Pons (tissue), 1 donor: ENCODE data around the gene TMEM131L.

Source experiments
- DNase-seq: peaks from one replicate; pipeline ENCODE4 v3.0.0-alpha.2; 2016; ENCODE audit warnings: low spot score

TMEM131L gene

DNA sequence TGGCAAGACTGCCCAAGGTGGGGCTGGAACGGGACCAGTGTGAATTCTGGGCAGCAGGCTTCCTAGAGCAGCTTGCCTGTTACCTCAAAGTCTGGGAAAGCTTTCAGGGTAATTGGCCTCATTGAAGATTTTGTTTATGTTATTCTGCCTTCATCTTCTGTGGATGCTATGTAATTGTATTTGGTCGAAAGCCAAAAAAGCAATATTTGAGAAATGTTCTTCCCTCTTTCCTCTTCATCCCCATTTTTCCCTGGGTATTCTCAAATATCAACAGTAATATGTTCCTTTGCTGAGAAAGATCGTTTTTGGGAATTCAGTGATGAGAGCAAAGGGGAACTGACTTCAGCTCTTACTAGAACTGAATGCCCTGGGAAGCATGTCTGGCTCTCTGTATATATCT lies 12.9 kb downstream of the TMEM131L start:
- no peak for DNase-seq

DNA sequence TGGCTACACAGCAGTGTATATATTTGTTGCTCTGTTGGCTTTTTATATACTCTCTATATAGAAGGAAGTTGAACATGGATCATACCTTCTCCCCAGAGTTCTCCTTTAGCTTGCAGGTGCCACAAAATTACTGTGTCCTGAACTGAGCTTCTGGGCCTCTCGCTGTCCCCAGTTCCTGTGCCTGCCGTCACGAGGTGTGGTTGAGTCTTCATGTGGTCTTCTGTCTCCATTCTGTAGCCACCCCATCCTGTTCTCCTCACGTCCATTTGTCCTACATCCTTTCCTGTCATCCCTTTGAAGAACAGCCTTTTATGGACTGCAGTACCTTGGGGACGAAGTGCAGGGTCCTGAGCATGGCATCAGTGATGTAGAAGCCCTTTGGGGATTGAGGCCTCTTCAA lies 14.5 kb downstream of the TMEM131L start:
- DNase-seq: no peak

DNA sequence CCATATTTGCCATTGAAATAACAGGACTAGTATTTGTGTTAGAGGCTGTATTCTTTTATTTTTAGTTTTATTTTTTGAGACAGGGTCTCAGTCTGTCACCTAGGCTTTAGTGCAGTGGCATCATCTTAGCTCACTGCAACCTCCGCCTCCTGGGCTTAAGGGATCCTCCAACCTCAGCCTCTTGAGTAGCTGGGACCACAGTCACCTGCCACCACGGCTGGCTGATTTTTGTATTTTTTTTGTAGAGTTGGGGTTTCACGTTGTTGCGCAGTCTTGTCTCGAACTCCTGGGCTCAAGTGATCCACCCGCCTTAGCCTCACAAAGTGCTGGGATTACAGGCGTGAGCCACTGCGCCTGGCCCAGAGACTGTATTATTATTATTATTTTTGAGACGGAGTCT lies 15.3 kb downstream of the TMEM131L start:
- DNase-seq: no peak

GRCh38 chr4:153483432-153484418 lies 17.6 kb downstream of the TMEM131L start:
- no peak for DNase-seq

DNA sequence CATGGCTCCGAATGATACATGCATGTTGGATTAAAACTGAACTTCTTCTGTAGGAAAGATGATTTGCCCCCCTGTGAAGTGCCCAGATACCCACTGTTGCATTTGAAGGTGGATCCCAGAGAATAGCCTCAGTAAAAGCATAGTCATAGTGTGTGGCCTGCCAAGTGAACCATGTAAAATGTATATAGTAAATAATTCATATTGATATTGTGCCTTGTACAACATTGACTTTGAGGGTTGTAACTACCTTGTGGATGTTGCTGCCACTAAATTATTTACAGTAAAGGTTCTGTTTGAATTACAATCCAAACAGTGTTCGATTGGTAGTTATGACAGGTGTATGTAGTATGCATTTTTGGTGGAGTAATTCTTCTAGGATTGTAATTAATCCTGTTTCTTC lies 19.2 kb downstream of the TMEM131L start:
- no peak for DNase-seq

- DNase-seq: no peak
Measured at GRCh38 chr4:153485860-153486259, 19.7 kb downstream of the TMEM131L start.

- no peak for DNase-seq
Measured at GRCh38 chr4:153486281-153487151, 20.4 kb downstream of the TMEM131L start.

DNA sequence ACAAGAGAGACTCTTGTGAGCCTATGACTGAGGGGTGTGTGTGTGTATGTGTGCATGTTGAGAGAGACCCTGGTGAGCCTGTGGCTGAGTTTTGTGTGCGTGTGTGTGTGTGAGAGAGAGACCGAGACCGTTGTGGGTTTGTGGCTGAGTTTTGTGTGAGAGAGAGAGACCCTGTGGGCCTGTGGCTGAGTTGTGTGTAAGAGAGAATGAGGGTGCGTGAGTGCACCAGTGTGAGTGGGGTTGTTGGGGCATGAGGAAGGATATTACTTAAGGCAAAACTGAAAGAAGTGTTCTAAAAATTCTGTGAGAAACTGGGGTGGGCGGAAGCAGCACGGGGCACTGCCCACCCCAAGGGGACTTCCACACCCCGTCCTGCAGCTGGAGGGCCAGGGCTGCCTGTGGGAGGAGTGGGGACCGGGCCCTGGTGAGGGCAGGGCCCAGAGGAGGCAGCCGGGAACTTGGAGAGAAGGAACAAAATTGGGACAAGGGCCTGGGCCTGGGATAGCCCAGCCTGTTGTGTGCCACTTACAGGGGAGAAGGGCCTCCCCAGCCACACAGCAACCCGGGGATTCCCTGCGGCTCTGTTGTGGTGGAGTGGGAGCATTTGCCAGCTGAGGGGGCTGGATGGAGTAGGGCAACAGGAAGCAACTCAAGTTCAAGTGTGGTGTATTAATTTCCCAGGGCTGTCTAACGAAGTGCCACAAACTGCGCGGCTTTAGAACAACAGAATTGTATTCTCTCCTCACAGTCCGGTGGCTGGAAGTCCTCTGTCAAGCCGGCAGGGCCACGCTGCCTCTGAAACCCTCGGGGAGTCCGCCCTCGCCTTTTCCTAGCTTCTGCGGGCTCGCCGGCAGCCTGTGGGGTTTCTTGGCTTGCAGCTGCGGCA lies 22.1 kb downstream of the TMEM131L start:
- no peak for DNase-seq

GRCh38 chr4:153489856-153490558 lies 23.8 kb downstream of the TMEM131L start:
- no peak for DNase-seq

DNA sequence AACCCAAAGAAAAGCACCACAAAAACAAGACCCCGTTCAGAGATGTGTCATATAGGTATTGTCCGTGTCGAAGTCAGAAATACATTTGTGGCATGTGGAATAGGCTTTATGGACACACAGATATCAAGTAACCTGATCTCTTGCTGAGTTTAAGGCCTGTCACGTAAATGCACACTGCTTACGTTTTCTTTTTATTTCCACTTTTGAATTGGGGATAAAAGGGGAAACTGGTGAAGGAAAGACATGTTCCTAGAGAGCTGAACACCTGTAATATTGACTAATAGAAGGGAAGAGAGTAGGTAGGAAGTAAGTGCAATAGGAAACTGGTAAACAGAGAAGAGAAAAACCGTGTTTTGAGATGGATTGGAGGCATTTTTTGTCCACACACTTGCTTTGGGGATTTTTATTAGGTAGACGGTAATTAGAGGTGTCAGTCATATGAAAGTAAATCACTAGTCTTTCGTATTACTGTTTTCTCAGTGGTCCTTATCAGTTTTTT lies 24.9 kb downstream of the TMEM131L start:
- no peak for DNase-seq

- no peak for DNase-seq
Measured at GRCh38 chr4:153494562-153494961, 28.4 kb downstream of the TMEM131L start.

DNA sequence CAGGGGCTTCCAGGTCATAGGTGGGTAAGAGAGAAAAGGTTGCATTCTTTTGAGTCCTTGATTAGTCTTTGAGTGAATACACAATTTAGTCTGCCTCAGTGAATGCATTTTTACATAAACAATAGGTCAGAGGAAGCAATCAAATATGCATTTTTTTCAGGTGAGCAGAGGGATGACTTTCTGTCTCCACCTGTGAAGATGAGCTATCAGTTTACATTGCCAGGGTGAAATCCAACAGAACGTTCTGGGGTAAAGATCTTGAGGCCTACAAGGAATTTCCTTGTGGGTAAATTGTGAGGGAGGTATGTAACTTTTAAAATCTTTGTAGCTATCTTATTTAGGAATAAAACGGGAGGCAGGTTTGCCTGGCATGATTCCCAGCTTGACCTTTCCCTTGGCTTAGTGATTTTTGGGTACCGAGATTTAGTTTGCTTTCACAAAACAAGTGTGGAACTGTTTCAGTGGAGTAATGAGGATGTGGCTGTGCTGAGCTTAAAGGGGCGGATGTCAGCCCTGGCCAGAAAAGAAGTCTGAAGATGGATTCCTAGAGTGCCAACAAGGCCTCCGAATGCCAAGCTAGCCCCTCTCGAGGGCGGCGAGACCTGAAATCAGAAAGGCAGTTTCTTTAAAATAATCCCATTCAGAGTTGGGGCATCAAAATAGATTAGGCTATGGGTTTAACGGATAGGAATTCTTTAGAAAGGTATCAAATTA lies 29.5 kb downstream of the TMEM131L start:
- DNase-seq: no peak

DNA sequence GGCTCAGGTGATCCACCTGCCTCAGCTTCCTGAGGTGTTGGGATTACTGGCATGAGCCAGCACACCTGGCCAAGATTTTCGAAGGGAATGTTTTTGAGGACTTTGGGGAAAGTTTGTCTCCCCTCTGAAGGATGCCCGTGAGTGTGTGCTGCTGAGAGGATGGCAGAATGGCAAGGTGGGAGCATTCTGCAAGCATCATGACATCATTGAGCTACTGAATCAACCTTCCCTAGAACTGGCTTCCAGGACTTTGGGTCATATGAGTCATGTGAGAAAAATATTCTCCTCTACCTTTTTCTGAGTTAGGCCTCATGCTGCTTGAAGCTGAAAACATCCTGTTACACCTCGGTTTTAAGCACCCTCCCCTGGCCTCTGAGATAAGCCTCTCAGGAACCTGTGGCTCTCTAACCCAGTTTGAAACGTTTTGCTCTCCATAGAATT lies 31.0 kb downstream of the TMEM131L start:
- DNase-seq: no peak

- DNase-seq: no peak
Measured at GRCh38 chr4:153497988-153498967, 32.1 kb downstream of the TMEM131L start.

- no peak for DNase-seq
Measured at GRCh38 chr4:153499005-153499404, 32.8 kb downstream of the TMEM131L start.

DNA sequence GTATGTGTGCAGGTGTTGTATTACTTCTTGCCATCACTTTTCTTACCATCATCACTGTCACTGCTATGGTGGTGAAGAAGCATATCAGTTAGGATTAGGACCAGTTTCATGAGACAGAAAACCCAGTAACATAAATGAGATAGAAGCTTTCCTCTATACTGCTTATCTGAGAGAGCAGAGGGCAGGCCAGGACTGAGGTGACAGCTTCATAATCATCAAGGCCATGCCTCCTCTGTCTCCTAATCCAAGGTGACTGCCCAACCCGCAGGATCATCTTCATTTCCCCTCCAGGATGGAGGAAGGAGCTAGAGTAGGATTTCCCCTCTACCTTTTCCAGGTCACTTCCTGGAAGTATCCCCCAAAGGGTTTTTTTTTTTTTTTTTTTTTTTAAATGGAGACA lies 35.4 kb downstream of the TMEM131L start:
- no peak for DNase-seq

DNA sequence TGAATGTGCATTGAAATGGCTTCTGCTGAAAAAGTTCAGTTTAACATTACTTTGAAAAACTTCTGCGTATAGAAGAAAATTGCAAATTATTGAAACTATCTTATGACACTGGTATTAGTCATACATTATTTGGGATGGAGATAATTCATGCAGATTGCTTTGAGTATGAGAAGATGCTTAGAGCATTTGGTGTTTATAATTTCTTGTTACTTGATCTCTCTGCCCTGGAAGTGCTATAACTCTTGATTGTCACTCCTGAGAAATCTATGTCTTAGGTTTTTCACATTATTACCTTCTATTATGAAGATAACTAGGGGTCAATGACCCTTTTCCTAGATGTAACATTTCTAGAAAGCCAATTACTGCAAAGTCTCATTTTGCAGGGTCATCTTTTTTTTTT lies 36.4 kb downstream of the TMEM131L start:
- DNase-seq: no peak

DNA sequence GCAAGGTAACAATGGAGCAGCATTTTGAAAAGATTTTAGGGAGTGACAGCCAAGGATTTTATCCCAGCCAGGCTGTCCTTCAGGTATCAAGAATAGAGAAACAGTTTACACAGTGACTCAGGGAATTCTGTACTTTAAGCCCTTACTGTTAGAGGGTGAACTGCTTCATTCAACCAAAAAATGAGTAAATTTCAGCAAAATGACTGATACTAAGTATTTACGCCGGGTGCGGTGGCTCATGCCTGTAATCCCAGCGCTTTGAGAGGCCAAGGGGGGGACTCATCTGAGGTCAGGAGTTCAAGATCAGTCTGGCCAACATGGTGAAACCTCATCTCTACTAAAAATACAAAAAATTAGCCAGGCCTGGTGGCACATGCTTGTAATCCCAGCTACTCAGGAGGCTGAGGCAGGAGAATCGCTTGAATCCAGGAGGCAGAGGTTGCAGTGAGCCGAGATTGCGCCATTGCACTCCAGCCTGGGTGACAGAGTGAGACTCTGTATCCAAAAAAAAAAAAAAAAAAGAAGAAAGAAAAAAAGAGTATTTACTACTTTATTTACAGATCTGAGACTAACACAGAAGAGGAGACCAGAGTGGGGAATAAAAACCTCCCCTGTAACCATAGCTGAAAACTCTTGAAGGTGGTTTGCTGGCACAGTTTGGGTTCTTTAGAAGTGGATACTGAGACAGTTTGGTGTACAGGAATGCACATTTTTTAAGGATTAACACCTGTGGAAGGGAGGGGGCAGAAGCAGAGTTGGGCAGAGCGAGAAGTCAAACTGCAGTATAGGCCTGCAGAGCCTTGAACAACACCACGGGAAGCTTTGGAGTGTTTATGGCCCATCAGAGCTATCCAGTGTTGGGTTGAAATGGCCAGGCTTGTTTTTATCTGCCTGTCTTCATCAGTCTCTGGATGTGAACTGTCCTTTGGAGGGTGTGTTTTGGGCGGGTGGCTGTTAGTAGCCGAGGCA lies 40.5 kb downstream of the TMEM131L start:
- no peak for DNase-seq
